ENCODE data around the gene DHRS1. TPM values are rescaled to one million over a fixed set of nuclear protein-coding genes. Genes with fewer than 3 reads are reported as not detected.
A peak's percentile ranks its signal among the peaks of the same experiment; 100 is the strongest.

The DHRS1 gene
- total RNA-seq, 1 donor from 2014 or later = 31.4 TPM

DNA sequence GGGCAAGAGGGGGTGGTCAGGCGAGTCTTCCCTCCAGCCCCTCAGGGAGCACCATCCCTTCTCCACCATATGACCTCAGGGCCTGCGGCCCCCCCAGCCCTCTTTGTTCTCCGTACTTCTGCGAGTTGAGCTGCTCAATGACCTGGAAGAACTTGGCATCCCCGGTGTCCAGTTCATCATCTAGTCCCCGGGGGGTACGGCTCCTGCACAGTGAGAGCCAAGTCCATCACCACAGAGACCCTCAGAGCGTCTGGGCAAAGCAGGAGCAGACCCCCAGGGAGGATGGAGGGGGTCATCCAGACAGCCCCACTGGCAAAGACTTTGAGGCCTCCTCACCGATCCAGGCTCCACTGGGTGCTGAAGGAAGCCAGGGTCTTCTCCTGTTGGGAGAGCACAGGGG is 26.4 kb upstream of the DHRS1 start:
- no peak overlapping the region for H3K4me3 Mint-ChIP-seq
- H3K36me3 Mint-ChIP-seq = no peaks in the 10 kb centered on the region
- no peak for DNase-seq (ENCODE audit: extremely low spot score, unreplicated experiment)
- H3K27ac Mint-ChIP-seq = no peak overlapping the region
- H3K27me3 Mint-ChIP-seq = peaks cover 31% of the 10 kb centered on the region
- TF ChIP-seq, protein P1, sequence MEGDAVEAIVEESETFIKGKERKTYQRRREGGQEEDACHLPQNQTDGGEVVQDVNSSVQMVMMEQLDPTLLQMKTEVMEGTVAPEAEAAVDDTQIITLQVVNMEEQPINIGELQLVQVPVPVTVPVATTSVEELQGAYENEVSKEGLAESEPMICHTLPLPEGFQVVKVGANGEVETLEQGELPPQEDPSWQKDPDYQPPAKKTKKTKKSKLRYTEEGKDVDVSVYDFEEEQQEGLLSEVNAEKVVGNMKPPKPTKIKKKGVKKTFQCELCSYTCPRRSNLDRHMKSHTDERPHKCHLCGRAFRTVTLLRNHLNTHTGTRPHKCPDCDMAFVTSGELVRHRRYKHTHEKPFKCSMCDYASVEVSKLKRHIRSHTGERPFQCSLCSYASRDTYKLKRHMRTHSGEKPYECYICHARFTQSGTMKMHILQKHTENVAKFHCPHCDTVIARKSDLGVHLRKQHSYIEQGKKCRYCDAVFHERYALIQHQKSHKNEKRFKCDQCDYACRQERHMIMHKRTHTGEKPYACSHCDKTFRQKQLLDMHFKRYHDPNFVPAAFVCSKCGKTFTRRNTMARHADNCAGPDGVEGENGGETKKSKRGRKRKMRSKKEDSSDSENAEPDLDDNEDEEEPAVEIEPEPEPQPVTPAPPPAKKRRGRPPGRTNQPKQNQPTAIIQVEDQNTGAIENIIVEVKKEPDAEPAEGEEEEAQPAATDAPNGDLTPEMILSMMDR (conservative IDR thresholded peaks at IDR 0.05) = no peak
- peaks cover 4% of the 10 kb centered on the region for H3K4me1 Mint-ChIP-seq (ENCODE audit: unreplicated experiment)
- no peaks in the 10 kb centered on the region for H3K9me3 Mint-ChIP-seq

DNA sequence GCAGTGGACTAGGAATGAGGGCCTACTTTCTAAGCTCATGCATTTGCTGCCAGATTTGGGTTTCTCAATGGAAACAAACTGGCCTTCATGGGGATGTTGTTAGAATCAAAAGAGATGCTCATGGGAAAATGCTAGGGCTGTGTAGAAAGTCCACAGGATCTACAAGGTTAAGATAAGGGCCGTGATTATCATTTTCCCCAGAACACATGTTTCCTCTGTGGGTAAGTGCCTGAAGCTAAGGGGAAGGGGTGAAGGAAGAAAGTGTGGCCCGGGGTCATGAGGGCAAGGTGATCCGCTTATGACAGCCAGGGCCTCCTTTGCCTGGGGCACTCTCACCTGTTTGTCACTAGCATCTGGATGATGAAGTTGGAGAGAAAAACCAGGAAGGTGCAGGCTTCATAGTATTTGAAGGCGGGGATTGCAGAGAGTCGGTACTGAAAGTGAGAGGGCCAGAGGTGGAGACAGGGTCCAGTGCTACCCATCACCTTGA is 25.5 kb upstream of the DHRS1 start:
- Mint-ChIP-seq H3K9me3 (no peaks in the 10 kb centered on the region), H3K36me3 (no peaks in the 10 kb centered on the region), H3K27ac (peak overlapping the region; percentile 53), H3K4me1 (ENCODE audit: unreplicated experiment) (peaks cover 4% of the 10 kb centered on the region), H3K4me3 (no peak overlapping the region), H3K27me3 (peaks cover 29% of the 10 kb centered on the region)
- DNase-seq (ENCODE audit: extremely low spot score, unreplicated experiment) = no peak
- TF ChIP-seq, protein P1 (conservative IDR thresholded peaks at IDR 0.05) = no peak

DNA sequence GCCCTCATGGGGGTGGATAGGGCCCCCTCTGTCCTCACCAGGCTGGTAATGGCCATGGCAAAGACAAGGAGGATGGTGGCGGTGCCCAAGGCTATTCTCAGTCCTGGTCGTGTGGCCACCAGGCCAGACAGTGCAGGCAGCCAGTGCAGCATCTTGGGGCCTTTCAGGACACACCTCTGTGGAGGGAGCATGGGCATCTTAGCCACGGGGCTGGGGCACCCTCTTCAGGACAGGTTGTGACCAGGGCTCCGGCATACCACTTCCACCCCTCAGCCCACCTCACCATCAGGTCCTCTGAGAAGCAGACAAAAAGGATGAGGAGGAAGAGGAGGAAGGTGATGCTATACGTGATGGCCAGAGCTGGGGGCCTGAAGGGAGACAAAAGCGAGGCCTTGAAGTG is 24.4 kb upstream of the DHRS1 start:
- DNase-seq (ENCODE audit: extremely low spot score, unreplicated experiment) = no peak
- H3K4me1 Mint-ChIP-seq (ENCODE audit: unreplicated experiment) = peaks cover 4% of the 10 kb centered on the region
- peaks cover 38% of the 10 kb centered on the region for H3K27me3 Mint-ChIP-seq
- no peak overlapping the region for H3K4me3 Mint-ChIP-seq
- no peaks in the 10 kb centered on the region for H3K36me3 Mint-ChIP-seq
- no peaks in the 10 kb centered on the region for H3K9me3 Mint-ChIP-seq
- TF ChIP-seq, protein P1 (conservative IDR thresholded peaks at IDR 0.05) = no peak
- H3K27ac Mint-ChIP-seq = no peak overlapping the region

DNA sequence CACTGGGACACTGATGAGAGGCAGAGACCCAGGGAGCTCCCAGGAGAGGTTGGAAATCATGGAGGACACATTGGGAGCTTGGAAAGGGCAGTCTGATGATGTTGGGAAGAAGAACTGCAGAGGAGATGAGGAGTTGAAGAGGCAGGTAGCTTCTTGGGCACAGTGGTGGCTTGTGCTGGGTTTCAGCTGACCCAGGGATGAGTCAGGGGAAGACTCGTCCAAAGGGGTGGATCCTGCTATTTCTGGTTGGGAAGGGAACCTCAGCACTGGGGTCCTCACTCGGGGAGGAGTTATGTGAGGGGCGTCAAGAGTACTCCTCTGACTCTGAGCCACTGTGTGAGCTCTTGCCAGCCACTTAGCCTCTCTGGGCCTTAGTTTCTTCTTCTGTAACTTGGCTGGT is 23.8 kb upstream of the DHRS1 start:
- DNase-seq (ENCODE audit: extremely low spot score, unreplicated experiment) = no peak
- H3K4me1 Mint-ChIP-seq (ENCODE audit: unreplicated experiment) = peaks cover 4% of the 10 kb centered on the region
- H3K9me3 Mint-ChIP-seq = no peaks in the 10 kb centered on the region
- no peak overlapping the region for H3K27ac Mint-ChIP-seq
- TF ChIP-seq, protein P1 (conservative IDR thresholded peaks at IDR 0.05) = no peak
- no peaks in the 10 kb centered on the region for H3K36me3 Mint-ChIP-seq
- H3K27me3 Mint-ChIP-seq = peaks cover 40% of the 10 kb centered on the region
- no peak overlapping the region for H3K4me3 Mint-ChIP-seq

DNA sequence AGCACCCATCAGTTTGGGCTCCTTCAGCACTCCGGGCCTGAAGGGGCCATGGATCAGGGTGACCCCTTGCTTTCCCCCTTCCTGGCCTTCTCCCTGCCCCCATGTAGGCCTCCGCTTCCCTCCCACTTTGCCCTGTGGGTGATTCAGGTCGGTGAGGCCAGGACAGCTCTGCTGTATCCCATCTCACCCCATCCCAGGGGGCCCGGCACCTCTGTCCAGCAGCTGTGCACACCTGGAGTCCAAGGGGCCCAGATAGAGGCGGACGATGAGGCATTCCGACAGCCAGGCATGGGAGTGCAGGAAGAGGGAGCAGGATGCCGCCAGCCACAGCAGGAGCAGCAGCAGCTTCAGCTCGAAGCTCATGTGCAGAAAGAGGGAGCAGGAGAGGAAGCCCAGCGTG is 23.1 kb upstream of the DHRS1 start:
- Mint-ChIP-seq H3K27ac (no peak overlapping the region), H3K4me1 (ENCODE audit: unreplicated experiment) (peaks cover 6% of the 10 kb centered on the region), H3K27me3 (peaks cover 47% of the 10 kb centered on the region), H3K9me3 (no peaks in the 10 kb centered on the region), H3K36me3 (no peaks in the 10 kb centered on the region), H3K4me3 (no peak overlapping the region)
- DNase-seq (ENCODE audit: extremely low spot score, unreplicated experiment) = no peak
- TF ChIP-seq, protein P1 (conservative IDR thresholded peaks at IDR 0.05) = no peak
